Lower lobe of right lung (tissue), 2 donors: ENCODE data around the gene SLC17A1. TPM values are rescaled to one million over a fixed set of nuclear protein-coding genes. Genes with fewer than 3 reads are reported as not detected.
A peak's percentile ranks its signal among the peaks of the same experiment; 100 is the strongest.

Source experiments
- ATAC-seq, 2 donors: fragments of 200-7000 bp; cut with Tn5 transposase; one replicate each; pipeline ENCODE4 v1.9.1; 2020 to 2022; ENCODE audit warnings: mild to moderate bottlenecking in 2 of 2, moderate library complexity in 2 of 2
- DNase-seq: peaks from one replicate; pipeline ENCODE4 v3.0.0-alpha.2; 2020
- H3K27ac ChIP-seq: fragments of 200-600 bp; one replicate; pipeline ENCODE4 v1.8.0; 2022
- H3K27me3 ChIP-seq: fragments of 200-600 bp; one replicate; pipeline ENCODE4 v1.8.0; 2022; ENCODE audit warnings: low read depth
- H3K36me3 ChIP-seq: fragments of 200-600 bp; one replicate; pipeline ENCODE4 v1.8.0; 2022; ENCODE audit warnings: mild to moderate bottlenecking
- H3K4me1 ChIP-seq: fragments of 200-600 bp; one replicate; pipeline ENCODE4 v1.8.0; 2022
- H3K4me3 ChIP-seq: fragments of 200-600 bp; one replicate; pipeline ENCODE4 v1.8.0; 2022; ENCODE audit warnings: mild to moderate bottlenecking
- H3K9me3 ChIP-seq: fragments of 200-600 bp; one replicate; pipeline ENCODE4 v1.8.0; 2022
- intact Hi-C: fragments of 100-400 bp; cut with DNase I; formaldehyde crosslinking; loops from one replicate; pipeline ENCODE4 v1.11.0; 2022
- total RNA-seq: library from RNA; stranded (reverse); fragmentation: NEBNext Ultra II Directional; extraction: Animal tissue kit (Norgen Biotek cat#: 25700); gene quantifications from one replicate; pipeline ENCODE4 v1.2.1, GENCODE V29; 2021
- TF ChIP-seq, protein P1 (sequence below): fragments of 200-600 bp; IDR thresholded peaks from one replicate; pipeline ENCODE4 v1.8.0; 2022; ENCODE audit warnings: antibody characterized with exemption, mild to moderate bottlenecking
- donor health status: DM: no; HTN: yes; CAD: no; lungs with severe emphysema.

Gene SLC17A1
- total RNA-seq, 1 donor from 2014 or later: not detected

DNA sequence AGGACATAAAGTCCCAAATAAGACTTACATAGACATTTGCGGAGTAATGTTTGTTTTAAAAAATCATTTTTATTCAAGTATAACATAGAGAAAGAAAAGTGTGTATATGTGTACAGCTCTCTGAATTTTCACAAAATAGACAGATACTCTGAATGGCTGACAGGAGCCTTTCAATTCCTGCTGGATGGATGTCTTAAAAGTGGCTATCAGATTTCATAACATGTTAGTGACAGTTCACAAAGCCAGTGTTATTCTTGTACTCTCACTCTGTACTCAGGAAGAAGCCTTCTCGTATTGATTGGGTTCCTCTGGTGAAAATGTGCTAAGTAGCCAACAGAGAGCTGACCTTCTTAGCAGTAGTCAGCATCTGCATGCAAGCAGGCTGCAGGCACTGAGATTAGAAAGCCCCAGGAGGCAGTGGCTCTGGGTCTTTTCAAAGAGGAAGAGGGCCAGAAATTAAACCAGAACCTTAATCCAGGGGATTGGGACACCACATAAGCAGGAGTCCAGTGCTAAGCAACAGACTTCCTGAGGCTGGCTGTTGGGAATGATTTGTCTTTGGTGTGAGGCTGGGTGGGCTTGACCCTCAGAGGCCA lies 57.6 kb downstream of the SLC17A1 start:
- no peak overlapping the region for H3K4me3 ChIP-seq
- TF ChIP-seq, protein P1, sequence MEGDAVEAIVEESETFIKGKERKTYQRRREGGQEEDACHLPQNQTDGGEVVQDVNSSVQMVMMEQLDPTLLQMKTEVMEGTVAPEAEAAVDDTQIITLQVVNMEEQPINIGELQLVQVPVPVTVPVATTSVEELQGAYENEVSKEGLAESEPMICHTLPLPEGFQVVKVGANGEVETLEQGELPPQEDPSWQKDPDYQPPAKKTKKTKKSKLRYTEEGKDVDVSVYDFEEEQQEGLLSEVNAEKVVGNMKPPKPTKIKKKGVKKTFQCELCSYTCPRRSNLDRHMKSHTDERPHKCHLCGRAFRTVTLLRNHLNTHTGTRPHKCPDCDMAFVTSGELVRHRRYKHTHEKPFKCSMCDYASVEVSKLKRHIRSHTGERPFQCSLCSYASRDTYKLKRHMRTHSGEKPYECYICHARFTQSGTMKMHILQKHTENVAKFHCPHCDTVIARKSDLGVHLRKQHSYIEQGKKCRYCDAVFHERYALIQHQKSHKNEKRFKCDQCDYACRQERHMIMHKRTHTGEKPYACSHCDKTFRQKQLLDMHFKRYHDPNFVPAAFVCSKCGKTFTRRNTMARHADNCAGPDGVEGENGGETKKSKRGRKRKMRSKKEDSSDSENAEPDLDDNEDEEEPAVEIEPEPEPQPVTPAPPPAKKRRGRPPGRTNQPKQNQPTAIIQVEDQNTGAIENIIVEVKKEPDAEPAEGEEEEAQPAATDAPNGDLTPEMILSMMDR: no peak
- no peaks in the 10 kb centered on the region for H3K36me3 ChIP-seq
- DNase-seq (no peak), ATAC-seq (no peak)
- H3K27me3 ChIP-seq: no peaks in the 10 kb centered on the region
- H3K4me1 ChIP-seq: no peaks in the 10 kb centered on the region
- H3K9me3 ChIP-seq: no peaks in the 10 kb centered on the region
- intact Hi-C loops: no loop called here
- H3K27ac ChIP-seq: no peak overlapping the region

DNA sequence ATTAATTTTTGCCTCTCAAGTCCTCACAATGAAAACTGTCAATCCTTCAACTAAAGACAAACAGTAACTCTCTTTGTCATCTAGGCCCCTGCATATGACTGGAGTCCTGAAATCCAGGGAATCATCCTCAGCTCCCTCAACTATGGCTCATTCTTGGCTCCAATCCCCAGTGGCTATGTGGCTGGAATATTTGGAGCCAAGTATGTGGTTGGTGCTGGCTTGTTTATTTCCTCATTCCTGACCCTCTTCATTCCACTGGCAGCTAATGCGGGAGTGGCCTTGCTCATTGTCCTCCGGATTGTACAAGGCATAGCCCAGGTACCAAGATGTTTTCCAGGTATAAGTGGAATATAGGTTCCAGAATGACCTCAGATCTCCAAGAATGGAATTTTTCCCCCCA lies 61.9 kb downstream of the SLC17A1 start:
- DNase-seq (no peak), ATAC-seq (peak; percentile 57 to 83)
- Histone ChIP-seq H3K9me3 (no peaks in the 10 kb centered on the region), H3K27me3 (no peaks in the 10 kb centered on the region), H3K4me1 (no peaks in the 10 kb centered on the region), H3K4me3 (no peak overlapping the region), H3K36me3 (no peaks in the 10 kb centered on the region), H3K27ac (no peak overlapping the region)
- intact Hi-C loops: no loop called here
- TF ChIP-seq, protein P1: no peak

DNA sequence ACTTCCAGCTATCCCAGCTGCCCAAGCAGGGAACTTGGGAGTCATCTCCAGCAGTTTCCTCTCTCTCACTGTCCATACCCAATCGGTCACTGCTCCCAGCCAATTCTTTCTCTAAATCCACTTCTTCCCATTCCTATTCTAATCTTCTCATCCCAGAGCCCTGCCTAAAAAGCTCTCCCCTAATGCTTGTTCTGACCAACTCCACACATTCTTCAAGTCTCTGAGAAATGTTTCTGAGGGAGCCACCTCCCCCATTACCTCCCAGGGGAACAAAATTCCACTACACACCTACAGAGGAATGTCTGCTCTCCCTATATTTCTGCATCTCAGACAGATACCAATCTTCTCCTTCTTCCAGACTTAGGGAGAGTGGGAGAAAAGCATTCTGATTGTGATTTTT lies 63.3 kb downstream of the SLC17A1 start:
- Histone ChIP-seq H3K27ac (no peak overlapping the region), H3K9me3 (no peaks in the 10 kb centered on the region), H3K27me3 (no peaks in the 10 kb centered on the region), H3K4me3 (no peak overlapping the region), H3K4me1 (no peaks in the 10 kb centered on the region), H3K36me3 (no peaks in the 10 kb centered on the region)
- DNase-seq: no peak
- intact Hi-C loops: no loop called here
- ATAC-seq: no peak
- TF ChIP-seq, protein P1: no peak

DNA sequence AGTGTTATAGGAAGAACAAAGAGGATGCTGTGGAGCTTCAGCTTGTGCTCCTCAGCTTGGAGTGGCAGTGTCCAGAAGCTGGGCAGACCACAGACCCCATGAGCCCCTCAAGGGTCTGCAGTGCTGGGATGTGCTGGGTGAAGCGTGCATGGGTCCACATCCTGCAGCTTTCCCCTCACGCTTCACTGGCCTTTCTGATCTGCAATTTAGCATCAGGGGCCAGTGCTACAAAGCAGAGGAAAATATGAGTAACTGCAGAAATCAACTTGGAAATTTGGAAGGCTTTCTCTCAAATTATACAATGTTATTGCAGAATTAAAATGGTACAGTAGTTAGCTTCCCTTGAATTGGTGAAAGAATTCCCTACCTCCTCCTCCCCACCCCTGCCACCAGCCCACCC lies 67.2 kb downstream of the SLC17A1 start:
- Histone ChIP-seq H3K4me3 (no peak overlapping the region), H3K36me3 (no peaks in the 10 kb centered on the region), H3K4me1 (no peaks in the 10 kb centered on the region), H3K27ac (no peak overlapping the region), H3K9me3 (no peaks in the 10 kb centered on the region), H3K27me3 (no peaks in the 10 kb centered on the region)
- TF ChIP-seq, protein P1: no peak
- intact Hi-C loops: no loop called here
- ATAC-seq (no peak), DNase-seq (no peak)

DNA sequence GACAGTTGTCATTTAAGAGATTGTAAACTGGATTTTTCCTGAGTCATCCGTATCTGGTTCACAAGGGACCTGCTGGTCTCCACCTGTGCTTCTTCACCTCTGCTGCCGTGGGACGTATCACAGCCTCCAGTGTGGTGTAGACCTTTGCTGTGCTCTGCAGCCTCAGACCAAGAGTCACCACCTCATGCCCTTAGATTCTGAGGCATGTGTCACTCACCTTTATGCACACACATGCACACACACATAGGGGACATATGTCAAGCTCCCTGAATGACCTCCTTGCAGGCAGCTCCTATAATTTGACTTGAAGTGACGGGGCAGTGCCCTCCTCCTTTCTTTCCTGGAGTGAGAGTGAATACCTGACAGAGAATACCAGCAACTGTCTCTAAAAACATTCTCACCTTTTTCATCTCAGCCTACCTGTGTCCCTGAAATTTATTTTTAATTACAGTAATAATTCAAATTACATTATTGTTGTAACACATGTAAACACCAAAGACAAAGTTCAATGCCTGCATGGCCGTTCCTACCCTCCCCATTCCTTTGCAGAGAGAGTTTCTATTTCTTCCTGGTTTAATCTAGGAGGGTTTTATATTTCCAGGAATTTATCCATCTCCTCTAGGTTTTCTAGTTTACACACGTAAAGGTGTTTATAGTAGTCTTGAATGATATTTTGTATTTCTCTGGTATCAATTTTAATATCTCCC lies 73.8 kb downstream of the SLC17A1 start:
- H3K36me3 ChIP-seq: no peaks in the 10 kb centered on the region
- no peak for DNase-seq
- TF ChIP-seq, protein P1: no peak
- no peaks in the 10 kb centered on the region for H3K27me3 ChIP-seq
- no peaks in the 10 kb centered on the region for H3K9me3 ChIP-seq
- H3K4me1 ChIP-seq: no peaks in the 10 kb centered on the region
- no peak for ATAC-seq
- no peak overlapping the region for H3K27ac ChIP-seq
- intact Hi-C loops: no loop called here
- no peak overlapping the region for H3K4me3 ChIP-seq
